ENCODE measurements around the gene TM4SF18.
"Not testable (repeated sequence)": the region's sequence is repeated elsewhere in the genome, so short reads cannot be mapped to it uniquely, and the experiment has no call there.

The TM4SF18 gene

DNA sequence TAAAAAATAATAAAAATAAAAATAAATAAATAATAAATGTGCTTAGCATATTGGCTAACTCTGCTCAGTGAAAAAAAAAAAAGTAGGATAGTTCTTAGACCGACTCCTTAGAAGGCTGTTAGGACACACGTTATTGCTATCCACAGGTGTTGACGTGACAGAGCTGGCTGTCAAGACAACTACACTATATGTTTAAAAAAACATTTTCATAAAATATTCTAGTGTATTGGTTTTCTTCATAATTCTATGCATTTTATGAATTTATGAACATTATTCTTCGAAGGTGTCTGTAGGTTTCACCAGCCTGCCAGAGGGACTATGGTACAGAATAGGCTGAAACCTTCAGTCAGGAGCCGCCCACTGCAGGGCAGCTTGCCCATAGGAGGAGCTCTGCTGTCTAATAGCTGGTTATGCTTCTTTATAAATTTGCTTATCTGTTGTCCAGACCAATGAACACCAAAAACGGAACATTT lies 34.8 kb upstream of the TM4SF18 start:
- no peak for DNase-seq (ENCODE audit: low read depth)

DNA sequence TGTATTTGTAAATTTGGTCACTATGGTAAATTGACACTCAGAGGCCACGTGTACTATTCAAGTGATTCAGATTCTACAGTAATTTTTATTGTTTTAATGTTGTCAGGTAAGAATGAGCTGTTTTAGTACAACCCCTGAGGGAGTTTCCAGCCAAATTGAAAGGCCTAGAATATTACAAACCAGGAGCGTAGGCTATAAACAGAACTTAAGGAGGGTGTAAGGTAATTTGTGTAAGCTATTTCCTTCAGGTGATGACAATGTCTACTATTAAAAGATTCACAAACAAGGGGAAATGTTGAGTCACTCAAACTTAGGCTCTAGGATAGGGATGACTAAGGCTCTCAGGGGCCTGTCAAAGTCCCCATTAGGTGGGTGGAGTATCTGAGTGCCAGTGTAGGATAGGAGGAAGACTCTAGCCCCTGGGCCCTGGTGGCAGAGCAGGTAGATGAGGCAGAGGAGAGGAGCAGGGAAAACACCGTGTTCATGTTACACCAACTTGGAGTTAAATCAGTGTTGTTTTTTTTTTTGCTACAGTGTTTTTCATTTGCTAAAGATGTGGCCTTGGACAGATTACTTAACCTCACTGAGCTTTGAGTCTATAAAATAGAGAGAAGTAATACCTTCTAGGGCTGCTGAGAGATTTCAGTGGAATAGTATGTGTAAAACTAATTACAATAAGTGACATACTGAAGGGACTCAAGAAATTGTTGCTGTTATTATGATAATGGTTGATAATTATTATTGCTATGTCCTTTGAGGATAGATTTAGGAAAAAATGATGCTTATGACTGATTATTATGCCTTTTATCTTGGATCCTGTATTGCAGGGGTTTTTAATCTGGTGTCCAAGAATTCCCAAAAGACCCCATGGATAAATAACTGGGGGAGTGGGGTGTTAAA lies 33.8 kb upstream of the TM4SF18 start:
- no peak for DNase-seq (ENCODE audit: low read depth)

DNA sequence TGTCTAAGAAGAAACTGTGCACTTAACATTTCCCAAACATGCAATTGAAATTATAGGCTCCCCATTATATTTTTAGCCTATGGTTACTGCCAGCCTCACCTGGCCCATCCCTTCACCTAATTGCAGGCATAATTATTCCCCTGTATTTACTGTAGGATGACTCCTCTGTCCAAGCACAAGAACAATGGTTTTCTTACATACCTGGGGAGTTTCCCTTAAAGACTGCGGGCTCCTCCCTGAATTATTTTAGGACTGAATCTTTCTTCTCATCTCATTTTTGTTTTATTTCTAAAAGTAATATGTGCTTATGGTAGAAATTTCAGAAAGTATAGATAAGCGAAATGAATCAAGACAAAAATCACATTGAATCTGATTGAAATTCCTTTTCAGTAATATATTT lies 32.6 kb upstream of the TM4SF18 start:
- DNase-seq (ENCODE audit: low read depth), result no peak

DNA sequence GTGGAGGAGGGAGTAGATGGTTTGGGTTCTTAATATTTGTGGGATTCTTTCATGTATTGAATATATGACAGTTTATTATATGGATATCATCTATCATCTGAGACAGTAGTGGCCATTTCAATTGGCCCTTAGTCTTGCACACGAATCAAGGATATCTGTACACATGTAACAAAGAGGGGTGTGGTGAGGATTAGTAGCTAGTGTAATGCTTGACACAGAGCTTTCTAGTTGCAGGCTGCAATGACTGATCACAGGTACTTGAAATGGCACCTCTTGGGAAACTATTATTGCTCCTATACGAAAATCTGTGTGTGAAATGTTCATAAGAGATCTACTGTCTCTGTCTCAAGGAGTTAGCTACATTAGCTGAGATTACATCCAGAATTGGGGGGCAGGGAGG lies 31.2 kb upstream of the TM4SF18 start:
- DNase-seq (ENCODE audit: low read depth), result no peak

DNA sequence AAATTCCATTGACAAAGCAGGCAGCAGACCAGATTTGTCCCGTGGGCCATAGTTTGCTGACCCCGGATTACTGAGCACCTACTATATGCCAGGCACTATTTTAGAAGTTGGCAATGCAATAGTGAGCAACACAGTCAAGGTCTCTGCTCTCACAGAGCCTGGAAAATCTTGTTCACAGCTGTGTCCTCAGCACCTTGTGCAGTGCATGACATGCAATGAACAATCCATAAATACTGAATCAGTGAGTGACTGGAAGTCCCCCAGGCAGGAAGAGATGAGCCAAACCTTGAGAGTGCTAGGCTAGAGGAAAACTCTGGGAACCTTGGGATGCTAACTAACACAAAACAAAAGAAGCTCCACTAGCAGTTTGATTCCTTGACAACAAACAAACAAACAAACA lies 29.6 kb upstream of the TM4SF18 start:
- no peak for DNase-seq (ENCODE audit: low read depth)

DNA sequence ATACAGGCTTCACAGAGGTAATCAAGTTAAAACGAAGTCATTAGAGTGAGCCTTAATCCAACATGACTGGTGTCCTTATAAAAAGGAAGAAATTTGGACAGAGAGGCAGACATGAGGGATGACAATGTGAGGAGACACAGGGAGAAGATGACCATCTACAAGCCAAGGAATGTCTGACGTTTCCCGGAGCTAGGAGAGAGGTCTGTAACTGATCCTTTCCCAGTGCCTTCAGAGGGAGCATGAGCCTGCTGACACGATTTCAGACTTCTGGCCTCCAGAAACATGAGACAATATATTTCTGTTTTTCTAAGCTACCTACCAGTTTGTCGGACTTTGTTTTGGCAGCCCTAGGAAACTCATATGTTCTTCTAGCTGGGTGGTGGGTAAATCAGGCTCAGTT lies 28.9 kb upstream of the TM4SF18 start:
- no peak for DNase-seq (ENCODE audit: low read depth)

DNA sequence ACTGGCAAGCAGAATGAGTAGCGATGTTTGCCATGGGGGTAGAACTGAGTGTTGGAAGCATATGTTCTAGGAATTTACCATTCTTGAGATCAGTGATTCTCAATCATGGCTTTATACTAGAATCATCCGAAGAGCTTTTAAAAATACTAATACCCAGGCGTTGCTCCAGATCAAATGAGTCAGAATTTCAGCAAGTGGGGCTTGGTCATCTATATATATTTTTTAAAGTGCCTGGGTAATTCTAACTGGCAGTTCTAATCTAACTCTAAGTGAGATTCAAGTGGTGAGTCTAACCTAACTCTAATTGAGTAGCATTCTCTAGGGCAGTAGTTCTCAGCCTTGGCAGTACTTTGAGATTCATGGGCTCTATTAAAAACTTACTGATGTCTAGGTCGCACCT lies 23.2 kb upstream of the TM4SF18 start:
- no peak for DNase-seq (ENCODE audit: low read depth)

DNA sequence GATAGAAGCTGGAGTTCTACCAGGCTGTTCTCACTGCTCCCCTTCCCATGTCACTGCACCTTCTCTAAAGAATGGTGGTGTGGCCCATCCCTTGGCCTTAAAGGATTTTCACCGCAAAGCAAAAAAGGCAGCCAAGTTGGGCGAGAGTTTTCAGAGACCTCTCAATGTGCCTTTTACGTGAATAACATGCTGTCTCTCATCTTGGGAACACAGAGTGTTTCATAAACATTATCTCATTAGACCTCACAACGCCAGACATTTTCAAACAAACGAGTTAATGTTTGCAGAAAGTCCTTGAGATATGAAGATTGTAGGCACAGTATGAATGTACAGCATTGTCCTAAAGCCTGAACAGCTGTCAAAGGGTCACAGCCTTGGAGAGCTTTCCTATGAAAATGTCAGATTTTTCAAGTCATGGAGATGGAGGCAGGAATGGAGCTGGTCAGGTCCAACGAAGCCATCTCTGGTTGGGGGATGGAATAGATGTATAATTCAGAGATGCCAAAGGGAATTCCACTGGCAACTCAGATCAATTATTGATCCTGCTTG lies 22.7 kb upstream of the TM4SF18 start:
- no peak for DNase-seq (ENCODE audit: low read depth)

DNA sequence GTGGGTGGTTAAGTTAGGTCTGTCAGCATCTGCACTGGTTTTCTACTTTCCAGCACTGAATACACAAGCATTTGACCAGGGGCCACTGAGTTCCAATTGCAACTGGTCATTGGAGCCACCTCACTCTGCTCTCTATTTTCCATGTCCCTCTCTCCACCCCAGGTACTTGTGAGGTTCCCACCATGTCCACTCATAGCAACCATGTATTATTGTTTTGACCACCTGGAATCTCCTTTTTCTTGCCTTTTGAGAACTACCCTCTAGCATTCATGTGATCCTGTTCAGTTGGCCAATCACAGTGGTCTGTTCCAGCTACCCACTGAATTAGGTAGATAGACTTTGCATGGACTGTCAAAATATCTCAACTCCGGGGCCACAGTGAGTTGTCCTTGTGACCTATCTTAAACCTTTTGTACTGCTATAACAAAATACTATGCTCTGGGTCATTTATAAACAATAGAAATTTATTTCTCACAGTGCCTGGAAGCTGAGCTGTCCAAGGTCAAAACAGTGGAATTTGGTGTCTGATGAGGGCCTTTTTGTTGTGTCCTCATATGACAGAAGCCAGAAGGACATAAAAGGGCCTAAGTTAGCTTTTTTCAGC lies 20.2 kb upstream of the TM4SF18 start:
- DNase-seq (ENCODE audit: low read depth), result no peak

DNA sequence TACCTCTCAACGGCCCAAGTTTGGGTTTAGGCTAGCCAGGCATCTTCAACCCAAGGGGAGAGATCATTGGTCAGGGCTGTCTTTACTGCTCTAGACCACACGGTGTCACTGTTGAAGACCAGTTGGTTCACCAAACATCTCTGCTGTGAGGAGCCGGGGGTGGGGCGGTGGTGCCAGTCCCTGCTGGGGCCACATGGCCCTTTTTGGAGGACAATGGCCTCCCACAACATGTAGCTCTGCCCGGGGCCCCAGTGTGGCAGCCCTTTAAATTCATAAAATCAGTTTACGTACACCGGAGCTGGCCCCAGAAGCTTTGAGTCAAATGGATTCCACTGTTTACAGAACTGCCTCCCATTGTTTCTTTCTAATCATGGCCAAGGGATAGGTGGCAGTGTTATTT lies 19.1 kb upstream of the TM4SF18 start:
- no peak for DNase-seq (ENCODE audit: low read depth)

DNA sequence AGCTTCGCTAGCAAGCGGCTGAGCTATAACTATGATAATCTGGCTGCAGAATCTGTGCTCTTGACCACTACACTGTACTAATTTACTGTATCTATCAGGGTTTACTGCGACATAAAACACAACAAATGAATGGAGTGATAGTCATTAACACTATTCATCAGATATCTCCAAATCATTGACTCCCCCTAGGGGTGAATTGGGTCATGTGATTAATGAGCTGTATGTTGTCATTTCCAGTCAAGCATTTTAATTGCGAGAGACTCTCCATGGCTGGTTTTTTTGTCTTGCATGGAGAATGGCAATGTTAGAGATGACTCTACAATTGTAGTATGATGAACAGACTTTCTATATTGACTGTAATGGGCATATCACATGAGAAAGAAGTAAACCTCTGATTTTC lies 10.5 kb upstream of the TM4SF18 start:
- no peak for DNase-seq (ENCODE audit: low read depth)

DNA sequence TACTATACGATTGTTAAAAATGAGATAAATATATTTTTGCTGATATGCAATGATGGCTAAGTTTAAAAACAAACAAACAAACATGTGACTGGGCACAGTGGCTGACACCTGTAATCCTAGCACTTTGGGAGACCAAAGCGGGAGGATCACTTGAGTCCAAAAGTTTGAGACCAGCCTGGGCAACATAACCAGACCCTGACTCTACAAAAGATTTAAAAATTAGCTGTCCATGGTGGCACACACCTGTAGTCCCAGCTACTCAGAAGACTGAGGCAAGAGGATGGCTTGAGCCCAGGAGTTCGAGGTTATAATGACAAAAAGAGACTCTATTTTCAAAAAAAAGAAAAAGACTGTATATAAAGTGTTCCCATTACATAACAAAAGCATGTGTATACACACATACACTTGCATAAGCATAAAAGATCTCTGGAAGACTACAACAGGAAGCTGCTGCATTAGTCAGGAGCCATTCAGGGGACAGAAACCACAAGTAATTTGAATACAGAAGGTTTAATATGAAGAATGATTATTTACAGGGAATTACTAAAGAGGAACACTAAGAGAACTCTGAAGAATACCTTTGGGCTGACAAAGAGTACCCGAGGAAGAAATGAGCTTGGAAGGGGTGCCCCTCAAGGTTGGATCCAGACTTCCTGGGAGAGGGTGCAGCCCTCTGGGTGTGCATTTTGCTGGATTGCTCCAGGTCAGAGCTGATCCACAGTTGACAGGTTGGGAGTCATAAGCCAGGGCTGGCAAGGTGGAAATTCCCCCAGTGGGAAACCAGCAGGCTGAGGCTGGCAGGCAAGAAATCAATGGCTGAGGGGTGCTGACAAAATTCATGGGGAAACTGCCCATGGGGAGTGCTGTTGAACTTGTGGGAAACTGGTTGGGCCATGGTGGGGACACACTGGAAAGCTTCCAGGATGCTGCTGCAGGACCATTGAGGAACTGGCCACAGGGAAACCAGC lies 9.3 kb upstream of the TM4SF18 start:
- no peak for DNase-seq (ENCODE audit: low read depth)

DNA sequence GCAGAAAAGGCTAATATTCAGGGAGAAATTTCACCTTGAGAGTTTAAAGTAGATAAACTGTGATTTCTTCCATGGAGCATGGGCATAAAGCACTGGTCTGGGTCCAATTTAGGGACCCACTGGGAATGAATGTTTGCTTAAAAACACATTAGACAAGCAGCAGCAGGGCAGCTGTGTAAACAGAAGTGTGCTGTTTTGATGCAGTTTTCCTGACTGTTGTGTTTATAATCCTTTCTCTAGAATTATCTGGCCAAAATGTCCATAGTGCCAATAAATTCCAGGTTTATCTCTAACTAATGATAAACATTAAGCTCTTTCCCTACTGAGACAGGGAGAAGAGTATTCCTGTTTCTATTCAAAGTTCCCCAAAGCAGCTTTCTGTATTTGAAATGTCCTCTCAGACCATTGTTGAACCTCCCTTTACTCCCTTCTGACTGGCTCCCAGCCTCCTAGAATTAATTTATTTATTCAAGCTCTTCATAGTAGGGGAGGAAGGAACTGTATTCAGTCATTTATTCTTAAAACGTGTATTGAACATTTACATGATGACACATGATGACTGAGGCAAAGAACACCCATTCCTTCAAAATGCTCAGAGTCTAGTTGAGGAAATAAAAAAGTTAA lies 7.0 kb upstream of the TM4SF18 start:
- DNase-seq (ENCODE audit: low read depth), result no peak

DNA sequence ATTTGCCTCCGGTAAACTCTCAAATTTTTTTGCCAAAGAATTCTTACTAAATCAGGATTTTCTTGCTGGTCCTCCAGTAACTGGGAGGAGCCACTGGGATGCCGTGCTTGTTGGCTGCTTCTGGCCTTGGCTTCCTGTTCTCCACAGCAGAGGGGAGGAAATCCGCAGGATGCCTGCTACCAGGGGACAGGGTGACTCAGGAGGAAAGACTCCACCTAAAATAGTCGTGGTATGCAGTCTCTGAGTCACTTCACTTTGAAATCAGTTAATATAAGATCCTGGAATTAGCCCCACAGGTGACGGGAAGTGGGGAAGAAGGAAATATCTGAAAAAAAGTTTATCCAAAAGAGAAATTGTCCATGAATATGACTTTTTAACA lies 6.5 kb upstream of the TM4SF18 start:
- no peak for DNase-seq (ENCODE audit: low read depth)

DNA sequence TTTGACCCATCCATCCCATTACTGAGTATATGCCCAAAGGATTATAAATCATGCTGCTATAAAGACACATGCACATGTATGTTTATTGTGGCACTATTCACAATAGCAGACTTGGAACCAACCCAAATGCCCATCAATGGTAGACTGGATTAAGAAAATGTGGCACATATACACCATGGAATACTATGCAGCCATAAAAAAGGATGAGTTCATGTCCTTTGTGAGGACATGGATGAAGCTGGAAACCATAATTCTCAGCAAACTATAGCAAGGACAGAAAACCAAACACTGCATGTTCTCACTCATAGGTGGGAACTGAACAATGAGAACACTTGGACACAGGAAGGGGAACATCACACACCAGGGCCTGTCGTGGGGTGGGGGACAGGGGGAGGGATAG lies 4.0 kb upstream of the TM4SF18 start:
- DNase-seq (ENCODE audit: low read depth), result not testable (repeated sequence)

DNA sequence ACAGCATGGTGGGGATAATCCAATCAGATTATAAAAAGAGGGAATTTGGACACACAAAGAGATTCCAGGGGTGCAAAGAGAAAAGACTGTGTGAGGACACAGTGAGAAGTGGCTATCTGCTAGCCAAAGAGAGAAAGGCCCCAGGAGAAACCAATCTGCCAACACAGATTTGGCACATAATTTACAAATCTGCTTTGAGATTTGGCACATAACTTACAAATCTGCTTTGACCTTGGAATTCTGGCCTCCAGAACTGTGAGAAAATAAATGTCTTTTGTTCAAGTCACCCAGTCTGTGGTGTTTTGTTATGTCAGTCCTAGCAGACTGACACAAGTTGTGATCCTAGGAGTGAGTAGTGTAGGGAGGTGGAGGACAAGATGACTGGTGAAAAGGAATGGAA lies 3.5 kb upstream of the TM4SF18 start:
- no peak for DNase-seq (ENCODE audit: low read depth)

DNA sequence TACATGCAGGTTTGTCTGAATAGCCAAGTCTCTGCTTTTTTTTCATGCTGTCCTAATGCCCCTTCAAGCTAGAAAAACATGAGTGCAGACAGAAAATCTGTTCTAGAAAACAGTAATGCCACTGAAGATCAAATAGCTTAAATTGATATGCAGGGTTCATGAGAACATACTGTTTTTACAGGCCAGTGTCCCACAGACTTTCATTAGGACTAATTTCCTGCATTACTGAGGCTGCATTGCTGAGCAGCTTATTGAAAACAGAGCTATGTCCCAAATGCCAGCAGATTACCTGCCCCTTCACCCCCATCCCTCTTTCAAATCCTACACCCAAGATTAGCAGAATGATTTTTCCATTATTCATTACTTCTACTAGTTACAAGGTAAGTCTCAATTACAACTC lies 665 bp downstream of the TM4SF18 start:
- DNase-seq (ENCODE audit: low read depth), result no peak

DNA sequence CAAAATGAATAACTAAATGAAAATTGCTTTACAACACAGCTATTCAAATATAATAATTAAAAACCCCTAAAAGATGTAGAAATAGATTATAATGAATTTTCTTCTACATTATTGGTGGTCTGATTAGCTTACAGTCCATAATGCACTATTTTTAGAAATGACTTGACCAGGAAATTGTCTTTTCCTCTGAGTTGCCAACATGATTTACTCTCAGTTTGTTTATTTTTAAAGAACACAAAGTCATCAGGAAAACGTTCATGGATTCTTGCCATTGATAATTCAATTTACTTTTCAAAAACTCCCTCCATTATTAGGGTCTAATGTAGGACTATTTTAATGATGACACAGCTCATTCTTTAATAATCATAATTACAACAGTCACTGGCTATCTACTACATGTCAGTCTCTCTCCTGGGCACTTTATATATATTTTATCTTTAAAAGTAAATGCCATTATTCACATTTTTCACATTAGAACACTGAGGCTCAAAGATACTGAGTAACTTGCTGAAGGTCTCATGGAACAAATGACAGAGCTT lies 1.1 kb downstream of the TM4SF18 start:
- no peak for DNase-seq (ENCODE audit: low read depth)

DNA sequence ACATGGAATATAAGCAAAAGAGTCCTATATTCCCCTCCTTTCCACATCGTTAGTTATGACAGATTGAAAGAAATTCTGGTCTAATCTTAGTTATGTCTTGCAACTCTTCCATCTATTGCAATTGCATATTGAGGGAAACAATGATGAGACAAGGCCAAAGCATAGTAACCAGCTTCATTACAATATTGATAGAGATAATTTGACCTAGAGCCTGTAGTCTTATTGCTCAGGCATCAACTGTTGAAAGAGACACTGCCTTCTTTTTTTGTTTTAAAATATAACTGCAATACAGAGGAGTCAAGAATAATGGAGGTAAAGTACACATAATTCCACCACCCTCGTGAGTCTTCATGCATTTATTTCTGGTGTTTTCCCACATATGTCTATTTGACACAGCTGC lies 2.0 kb downstream of the TM4SF18 start:
- no peak for DNase-seq (ENCODE audit: low read depth)

DNA sequence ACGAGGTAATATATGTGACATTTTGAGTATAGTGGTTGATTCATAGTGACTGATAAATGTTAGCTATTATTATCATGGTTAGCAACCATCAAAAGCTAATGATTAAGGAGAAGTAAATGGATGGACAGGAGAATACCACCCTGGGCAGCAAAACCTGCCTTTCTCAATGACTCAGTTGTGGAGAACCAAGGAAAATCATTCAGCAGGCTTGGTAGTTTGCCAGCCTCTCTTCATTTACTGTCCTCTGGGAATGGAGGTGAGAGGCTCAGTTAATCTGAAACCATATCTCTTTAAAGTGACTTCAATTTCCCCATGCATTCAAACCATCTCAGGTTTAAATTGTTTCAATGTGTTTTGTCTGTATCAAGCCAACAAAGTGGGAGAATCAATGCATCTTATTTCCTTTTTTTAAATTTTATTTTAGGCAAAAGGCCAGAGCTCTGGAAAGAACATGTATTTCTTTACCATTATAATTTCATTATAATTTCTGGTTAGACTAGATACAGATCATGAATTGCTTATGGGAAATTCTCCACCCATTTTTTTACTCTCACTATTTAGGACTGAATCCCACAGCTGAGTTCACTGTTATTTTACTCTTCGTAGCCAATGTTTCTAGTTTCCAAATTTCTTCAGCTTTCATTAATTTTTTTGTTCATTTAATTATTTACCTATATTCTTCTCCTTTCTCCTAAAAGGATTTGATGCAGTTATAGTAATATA lies 2.7 kb downstream of the TM4SF18 start:
- no peak for DNase-seq (ENCODE audit: low read depth)

DNA sequence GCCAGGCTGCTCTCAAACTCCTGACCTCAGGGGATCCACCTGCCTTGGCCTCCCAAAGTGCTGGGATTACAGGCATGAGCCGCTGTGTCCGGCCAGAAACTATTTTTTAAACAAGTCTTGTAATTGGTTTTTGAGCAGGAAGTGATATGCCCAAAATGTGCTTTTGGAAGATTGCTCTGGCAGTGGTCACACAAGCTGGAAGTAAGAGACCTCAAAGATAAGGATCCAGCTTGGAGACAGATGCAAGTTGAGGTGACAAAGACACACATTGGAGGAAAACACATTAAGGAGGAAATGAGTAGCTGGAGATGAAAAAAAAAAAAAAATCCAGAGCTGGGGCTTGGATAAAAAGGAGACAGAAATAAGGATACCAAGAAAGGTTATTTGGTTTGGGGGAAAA lies 6.3 kb downstream of the TM4SF18 start:
- no peak for DNase-seq (ENCODE audit: low read depth)
